Stimulated activated CD4-positive, alpha-beta T cell treated with anti-CD3 and anti-CD28 coated beads, Interleukin-1b, Interleukin-23, amount 100 ng/mL, for 4 hours (primary cell): ENCODE measurements around the gene ATP11A.

Experiments used
- DNase-seq, 2 donors: peaks; one replicate each; pipeline ENCODE4 v3.0.0-alpha.2; 2020; ENCODE audit warnings: low read depth in 2 of 2

ATP11A gene

DNA sequence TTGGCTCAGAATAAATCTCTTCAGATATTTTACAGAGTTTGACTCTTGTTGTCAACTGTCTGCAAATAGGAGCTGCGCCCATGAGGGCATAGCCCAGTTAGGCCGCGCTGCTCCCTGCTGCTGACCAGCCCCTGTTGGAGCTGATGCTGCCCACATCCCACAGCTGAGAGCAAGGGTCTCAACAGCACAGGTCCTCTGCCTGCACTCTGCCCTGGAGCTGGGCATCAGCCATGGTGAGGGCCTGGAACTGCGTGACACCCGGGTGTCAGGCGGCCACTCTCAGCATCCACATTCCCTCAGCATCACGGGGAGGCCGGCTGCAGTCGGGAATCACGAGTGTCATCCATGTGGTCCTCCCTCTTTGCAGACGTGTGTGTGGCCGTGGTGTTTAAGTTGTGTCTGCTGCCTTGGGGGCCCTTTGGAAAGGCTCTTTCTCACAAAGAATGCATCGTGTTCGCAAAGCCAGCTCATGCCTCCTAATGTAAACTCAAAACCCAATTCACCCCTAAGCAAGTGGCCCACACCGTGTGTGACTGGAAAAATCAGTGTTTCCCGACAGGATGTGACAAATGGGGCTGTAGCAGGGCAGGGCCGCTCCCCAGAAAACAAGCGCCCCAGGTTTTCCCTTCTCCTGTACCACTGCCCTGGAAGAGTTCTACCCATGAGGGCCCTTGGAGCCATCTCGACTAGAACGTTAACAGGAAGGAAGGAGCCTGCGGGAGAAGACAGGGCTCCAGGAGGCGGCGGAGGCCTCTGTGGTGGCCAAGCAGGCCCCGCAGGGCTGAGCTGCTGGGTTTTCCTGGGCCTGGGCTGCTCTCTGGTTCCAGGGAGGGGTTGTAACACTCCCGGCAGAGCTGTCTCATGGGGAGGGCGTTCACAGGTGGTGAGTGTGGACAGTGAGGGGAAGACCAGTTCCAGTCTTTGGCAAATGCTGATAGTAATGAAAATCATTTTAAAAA is 20.3 kb downstream of the ATP11A start:
- DNase-seq: no peak

DNA sequence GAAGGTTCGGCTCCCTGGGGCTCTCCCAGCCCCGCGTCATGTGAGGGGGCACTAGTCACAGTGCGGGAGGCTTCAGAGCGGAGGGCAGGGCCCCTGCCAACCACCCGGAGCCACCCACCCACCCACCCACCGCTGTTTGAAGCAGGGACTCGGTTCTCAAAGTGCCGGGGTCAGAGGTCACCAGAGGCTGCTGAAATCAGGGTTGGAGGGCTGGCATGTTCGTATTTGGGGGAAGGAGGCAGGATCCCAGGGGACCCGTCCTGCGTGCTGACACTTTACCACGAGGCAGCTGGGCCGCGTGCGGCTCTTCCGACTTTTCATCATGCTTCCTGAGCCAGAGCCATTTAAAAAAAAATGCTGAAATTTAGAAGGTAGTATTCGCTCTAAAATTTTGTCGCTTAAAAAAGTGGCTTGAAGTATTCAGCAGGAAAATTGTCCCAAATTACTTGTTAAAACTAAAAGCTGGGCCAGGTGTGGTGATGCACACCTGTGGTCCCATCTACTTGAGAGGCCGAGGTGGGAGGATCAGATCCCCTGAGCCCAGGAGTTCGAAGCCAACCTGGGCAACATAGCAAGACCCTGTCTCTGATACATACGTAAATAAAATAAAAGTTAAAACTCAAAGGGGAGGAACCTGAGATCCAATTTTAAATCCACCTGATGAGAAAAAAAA is 21.2 kb downstream of the ATP11A start:
- DNase-seq: no peak

DNA sequence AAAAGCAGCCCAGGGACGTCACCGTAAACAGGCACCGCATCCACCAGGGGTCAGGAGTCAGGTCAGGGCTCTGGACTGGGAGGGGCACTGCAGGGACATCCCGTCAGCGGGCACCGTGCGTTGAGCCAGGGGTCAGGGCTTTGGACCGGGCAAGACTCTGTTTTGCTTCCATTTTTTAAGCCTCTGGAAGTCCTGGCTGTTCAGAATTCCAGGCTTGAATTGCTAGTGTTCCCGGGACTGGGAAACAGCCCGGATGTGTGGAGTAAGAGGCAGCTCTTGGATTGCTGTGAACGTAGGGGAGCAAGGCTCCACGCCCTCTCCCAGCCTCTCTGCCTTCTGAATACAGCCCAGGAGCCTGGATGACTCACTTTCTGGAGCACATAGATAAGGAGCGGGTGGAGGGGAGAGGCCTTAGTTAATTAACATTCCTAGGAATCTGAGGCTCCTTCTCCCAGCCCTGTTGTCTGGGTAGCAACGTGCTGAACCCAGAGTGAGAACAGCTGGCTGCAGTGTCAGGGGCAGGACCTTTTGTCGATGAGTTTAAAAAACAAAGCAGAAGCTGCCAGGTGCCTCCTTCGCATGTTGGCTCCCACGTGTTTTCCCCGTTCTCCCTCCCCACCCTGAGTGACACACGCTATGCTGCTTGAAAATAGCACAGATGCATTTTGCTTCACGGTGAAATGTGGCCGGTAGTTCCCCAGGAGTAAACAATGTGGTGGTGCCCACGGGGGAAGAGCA is 21.9 kb downstream of the ATP11A start:
- peak in 1 of 2 donors; percentile 11 for DNase-seq

DNA sequence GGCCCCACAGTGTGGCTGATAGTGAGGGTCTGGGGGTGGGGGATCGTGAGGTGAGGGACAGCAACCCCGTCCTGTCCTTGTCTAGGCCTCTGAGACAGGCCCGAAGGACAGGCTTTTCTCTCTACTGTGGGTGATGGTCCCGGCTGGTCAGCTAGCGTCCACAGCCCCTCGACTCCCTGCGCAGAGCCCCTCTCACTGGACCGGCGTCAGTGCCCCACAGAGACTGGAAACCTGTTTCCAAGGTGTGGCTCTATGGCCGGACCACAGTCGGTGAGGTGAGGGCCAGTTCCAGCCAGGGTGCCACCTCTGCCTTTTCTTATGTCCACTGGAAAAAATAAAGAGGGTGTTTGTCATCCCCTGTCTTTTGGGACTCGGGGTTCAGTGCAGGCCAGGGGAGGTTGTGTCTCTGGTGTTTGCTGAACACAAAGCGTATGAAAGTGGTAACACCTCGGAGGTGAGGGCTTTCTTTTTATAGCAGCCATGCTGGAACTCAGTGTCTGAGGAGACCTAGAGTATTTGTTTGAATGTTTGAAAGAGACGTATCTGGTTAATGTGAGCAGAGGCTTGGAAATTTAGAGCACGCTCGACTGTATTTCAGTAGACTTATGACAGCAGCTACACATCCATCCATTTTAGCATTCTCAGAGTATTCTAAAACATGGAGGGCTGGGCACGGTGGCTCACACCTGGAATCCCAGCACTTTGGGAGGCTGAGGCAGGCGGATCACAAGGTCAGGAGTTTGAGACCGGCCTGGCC is 22.8 kb downstream of the ATP11A start:
- DNase-seq: no peak

DNA sequence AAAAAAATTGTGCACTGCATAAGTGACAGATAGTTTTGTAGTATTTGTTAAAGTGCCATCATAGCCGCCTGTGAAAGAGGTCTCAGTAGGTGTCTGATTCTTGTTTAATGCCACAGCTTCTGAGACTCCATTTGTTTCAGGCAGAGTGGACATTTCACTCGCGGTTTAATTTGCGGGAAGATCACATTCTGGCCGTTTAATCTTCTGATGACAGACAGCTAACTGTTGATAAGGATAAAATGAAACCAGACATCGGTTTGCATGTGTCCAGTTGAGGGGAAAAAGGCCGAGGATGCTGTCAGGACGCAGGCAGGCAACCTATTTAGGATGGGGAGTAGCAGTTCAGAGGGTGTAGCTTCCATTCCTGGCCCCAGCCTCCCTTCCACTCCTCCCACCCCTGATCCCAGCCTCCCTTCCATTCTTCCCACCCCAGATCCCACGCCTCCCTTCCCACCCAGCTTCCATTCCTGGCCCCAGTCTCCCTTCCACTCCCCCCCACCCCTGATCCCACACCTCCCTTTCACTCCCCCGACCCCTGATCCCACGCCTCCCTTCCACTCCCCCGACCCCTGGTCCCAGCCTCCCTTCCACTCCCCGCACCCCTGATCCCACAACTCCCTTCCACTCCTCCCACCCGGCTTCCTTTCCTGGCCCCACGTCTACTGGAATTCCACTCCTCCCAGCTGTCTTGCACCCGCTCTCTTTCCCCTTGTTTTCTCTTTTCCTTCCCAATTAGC is 23.8 kb downstream of the ATP11A start:
- DNase-seq: no peak

DNA sequence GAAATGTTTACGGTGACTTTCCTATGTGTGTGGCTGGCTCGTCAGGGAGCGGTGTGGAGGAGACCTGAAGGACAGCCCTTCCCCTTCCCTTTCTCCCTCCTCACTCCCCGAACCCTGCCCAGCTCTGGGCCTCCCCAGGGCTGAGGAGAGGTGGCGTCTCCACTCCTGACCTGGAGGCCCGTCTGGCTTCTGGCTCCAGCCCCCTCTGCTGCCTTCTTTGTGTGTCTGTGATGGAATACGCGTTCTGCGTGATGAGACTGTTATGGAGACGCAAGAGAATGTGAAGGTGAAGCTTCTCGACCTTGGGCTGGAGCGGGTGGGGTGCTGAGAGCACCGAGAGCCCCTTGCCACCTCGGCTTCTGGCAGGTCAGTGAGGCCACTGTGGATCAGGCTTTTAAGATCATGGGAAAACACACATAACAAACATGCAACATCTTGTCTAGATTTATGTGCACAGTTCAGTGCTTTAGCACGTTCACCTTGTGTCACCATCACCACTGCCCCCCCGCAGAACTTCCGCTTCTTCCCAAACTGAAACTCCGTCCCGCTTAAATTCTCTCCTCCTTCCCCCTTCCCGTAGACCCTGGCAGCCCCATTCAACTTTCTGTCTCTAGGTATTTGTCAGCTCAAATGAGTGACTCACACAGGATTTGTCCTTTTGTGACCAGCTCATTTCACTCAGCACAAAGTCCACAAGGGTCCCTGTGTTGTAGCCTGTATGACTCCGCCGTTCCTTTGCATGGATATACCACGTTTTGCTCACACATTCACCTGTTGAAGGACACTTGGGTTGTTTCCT is 24.7 kb downstream of the ATP11A start:
- DNase-seq: no peak

DNA sequence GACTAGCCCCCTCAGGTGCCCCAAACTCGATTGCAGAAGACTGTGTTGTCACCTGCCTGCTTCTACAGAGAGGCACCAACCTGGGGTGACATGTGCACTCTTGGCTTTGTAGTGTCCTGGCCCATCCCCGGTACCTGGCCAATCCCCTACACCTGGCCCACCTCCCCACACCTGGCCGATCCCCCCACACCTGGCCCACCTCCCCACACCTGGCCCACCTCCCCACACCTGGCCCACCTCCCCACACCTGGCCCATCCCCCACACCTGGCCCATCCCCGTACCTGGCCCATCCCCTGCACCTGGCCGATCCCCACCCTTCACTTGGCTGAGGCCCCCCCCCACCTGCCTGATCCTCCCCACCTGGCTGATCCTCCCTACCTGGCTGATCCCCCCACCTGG is 25.4 kb downstream of the ATP11A start:
- no peak for DNase-seq

DNA sequence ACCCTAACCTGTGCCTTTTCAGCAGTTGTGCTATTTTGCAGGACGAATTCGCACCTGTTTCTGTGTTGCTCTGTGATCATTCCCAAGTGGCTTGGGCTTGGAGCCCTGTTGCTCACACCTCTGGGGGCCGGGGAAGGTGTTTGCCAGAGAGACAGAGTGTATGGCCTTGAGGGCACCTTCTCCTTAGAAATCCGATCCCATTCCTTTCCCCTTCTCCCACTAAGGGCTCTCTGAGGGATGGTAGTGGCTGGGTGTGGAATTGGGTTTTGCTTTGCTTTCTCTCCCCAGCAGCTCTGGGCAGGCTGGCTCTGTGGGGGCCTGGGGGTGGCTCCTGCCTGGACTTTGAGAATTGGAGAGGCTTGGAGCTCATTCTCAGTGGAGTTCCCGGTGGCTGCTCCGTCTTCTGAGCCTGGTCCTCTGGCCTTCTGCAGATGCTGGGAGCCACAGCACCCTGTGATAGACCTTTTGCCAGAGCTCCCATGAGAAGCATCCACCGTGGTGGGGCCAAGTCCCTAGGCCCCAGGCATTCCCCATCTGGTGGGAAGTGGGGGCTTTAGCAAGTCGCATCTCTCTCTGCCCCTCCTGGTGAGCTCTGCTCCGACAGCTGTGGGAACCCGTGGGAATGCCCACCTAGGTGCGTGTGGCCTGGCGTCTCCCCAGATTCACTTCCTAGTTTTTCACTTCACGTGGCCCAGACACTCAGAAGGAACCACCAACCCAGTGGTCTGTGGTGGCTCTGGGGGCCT is 26.1 kb downstream of the ATP11A start:
- no peak for DNase-seq

DNA sequence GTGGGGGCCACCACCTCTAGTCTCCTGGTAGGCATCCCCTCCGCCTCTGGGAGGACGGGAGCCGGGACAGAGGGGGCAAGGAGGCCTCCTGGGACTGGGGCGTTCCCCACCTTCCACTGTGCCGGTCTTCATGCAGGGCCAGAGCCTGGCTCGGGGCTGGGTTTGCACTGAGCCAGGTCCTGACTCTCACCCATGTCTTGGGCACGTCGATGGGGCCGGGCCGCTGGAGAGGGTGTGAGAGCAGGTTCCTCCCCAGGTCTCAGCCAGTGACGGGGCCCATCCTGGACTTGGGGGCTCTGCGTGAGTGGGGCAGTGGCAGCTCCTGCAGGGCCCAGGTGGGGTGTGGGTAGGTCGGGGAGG is 26.6 kb downstream of the ATP11A start:
- no peak for DNase-seq

DNA sequence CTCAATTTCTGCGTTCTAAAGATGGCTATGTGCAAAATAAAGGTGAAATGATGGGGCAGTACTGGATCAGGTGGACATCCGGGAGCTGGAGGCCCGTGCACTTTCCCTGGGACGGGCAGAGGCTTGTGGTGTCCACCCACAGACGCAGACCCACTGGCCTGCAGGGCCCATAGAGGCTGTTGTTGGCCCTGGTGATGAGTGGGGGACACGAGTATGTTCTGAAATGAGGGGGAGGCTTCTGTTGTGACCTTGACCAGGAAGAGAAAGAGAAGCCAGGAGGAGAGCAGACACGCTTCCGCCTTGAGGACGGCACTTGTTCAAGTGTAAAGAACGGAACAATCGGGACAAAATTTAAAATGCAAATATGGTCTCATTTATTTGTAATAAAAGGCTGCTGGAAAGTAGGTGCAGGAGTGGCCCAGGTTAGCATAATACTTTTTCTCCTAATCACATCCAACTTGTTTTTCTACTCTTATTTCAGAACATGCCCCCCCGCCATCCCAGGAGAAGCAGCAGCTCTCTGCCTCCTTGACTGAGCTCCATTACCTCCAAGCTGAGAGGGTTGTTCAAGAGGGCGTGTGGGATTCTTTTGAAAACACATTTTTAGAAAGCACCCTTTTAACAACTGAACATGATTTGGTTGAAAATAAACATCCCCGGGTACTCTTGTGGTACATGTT is 27.1 kb downstream of the ATP11A start:
- no peak for DNase-seq

DNA sequence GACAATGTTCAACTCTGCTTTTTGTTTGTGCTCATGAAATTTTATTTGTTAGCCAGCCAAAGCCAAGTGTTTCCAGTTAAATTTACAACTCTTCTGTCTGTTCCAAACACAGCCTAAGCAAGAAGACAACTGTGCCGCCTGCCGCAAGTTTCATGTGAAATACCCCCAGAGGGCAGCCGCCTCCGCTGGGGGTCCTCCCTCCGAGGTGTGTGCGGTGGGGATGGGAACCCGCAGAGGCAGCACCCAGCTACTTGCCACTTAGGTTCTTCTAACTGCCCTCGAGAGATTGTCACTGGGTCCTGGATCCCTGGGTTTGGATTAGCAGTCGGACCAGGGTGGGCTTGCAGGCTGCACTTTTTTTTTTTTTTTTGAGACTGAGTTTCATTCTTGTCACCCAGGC is 28.5 kb downstream of the ATP11A start:
- no peak for DNase-seq

DNA sequence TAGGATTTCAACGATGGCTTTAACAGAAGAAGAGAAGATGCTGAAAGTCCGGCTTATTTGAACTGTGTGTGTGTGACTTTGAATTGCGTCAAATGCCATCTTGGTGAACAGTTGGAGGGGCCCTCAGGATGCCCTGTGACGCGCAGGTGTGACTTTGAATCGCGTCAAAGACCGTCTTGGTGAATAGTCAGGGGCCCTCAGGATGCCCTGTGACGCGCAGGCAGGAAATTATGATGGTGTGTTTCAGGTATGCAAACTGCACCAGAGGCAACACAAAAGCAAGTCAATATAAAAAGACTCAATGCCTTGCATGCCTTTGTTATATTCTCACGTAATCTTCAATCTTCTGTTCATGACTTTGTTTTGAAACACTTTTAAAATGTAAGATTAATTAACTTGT is 29.2 kb downstream of the ATP11A start:
- DNase-seq: no peak

DNA sequence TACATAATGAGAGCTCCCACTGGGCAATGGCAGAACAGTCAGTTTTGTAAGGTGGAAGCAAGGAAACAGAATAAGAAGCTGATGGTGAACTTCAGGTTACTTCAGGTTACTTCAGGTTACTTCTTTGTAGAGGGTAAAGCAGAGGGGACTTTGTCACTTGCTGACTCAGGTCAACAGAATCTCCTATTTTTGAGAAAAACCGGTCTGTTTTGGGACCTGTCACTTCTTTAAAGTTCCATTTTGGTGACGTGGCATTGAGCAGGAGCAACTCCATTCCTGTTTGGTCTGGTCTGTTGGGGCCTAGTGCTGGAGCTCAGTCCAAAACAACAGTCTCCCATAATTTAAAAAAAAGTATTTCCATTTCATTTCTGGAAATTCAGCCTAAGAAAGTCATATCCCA is 29.7 kb downstream of the ATP11A start:
- no peak for DNase-seq

DNA sequence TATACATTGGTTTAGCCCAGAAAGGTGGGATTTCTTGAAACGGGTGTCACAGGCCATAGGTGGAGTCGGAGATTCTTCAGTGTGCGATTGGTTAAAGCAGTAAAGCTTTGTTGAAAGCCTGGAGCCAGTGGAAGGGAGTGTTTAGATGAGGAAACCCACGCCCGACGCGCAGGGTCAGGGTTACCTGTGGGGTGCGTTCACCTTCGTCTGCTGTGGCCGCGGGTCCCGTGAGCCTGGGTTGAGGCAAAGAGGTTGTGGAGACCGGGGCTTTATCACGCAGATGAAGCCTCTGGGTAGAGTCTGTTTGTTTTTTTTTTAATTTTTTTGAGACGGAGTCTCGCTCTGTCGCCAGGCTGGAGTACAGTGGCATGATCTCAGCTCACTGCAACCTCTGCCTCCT is 30.4 kb downstream of the ATP11A start:
- DNase-seq: no peak

DNA sequence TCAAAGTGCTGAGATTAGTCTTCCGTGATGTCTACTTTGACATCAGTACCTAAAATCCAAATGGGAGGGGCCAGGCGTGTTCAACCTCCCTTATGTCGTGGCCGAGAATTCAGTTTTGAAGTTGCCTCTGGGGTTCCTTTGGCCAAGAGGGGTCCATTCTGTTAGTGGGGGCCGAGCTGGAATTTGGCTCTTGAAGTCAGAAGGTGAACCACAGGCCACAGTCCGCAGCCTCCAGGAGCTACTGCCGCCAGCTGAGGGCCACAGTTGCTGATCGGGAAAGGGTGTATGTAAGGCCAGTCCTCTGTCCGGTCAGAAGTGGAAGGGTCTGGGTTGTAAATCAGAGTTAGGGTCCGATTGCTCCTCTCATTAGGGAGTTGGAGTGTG is 31.0 kb downstream of the ATP11A start:
- DNase-seq: no peak

DNA sequence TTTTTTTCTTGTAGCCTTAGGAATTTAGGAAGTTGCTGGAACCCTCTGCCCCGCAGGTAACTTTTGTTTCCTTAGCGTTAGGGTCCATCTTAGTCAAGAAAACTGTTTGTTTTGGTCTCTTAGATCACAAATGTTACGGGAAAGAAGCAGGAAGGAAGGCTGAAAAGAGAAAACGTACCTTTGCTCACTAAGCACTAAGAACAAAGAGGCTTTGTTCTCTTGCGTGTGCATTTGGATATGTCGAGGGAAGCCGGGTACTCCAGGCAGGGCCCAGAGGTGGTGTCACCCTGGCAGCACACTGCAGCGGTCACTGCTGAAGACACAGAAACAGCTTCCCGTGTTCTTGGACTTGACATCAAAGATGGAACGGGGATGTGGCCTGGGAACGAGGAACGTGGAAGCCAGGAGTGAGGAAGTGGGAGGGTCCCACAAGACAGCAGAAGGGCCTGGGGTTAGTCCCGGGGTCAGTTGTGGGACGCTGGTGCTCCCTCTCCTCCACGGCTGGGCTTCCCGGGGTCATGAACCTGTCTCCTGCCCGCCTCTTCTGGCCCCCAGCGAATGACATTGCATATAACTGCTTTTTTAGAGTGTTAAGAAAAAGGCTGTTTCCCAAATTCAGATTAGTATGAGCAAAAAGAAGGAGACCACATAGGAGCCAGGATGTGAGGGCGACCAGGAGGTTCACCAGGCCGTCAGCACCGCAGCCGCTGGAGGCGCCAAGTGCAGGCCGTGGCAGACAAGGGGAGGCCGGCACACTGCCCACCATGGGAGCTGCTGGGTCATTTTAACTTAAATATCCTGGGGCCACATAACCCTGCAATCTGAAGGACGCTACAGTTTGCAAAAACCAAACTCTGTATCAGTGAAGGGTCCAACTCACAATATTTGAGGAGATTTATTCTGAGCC is 31.6 kb downstream of the ATP11A start:
- no peak for DNase-seq

DNA sequence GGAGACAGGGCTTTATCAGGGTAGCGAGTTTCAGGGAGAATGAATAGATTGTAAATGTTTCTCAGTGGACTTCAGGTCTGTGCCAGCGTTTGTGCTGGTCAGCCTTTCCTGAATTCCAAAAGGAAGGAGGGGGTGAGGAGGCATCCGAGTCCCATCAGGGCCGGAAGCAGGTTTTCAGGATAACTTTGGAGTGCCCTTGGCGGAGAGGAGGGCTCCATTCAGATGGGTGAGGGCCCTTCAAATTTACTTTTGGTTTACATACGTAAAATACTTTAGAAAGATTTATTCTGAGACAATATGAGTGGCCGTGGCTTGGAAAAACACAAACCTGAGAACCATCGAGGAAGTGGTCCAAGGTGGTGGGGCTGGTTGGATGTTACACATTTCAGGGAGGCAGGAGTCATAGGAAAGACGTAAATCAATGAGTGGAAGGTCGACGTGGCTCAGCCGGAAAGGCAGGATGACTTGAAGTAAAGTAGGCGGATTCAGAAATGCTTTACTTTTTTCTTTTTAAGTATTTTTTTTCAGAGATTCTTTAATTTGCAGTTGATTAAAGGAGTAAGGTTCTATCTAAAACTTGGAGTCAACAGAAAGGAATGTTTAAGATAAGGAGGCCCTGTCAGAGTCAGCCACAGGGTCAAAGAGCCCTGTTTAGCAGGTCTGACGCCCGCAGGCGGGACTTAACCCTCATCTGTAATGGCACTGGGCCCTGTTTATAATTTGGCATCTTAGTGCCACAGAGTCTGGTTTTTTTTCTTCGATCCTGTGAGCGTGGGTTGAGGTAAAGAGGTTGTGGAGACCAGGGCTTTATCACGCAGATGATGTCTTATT is 32.8 kb downstream of the ATP11A start:
- no peak for DNase-seq
